ENCODE results near the gene BPIFA1.

GRCh38 chr20:33257237-33257636, 21.4 kb downstream of the BPIFA1 start:
- TF ChIP-seq POLR2A (IDR thresholded peaks at IDR 0.05) (no peak), CTCF (IDR thresholded peaks at IDR 0.05) (no peak), POLR2AphosphoS5 (IDR thresholded peaks at IDR 0.05) (no peak)
